ENCODE data around the gene ZDHHC24.

GRCh38 chr11:66523611-66524010 is 22.2 kb downstream of the ZDHHC24 start:
- TF ChIP-seq EZH2 (IDR thresholded peaks at IDR 0.05) (no peak), CTCF (IDR thresholded peaks at IDR 0.05 in 2 of 3, conservative IDR thresholded peaks at IDR 0.05 in 1 of 3; ENCODE audit: borderline replicate concordance in 1 of 3, insufficient read depth in 1 of 3, low read depth in 2 of 3, low read length in 2 of 3) (no peak), ZNF274 (IDR thresholded peaks at IDR 0.05; ENCODE audit: low read depth, low read length) (no peak), POLR2AphosphoS5 (IDR thresholded peaks at IDR 0.05; ENCODE audit: low read depth, low read length) (no peak), POLR2A (IDR thresholded peaks at IDR 0.05; ENCODE audit: borderline replicate concordance, extremely low read depth, insufficient read depth, insufficient read length) (no peak), EZH2phosphoT487 (IDR thresholded peaks at IDR 0.05; ENCODE audit: borderline replicate concordance) (no peak), MAX (IDR thresholded peaks at IDR 0.05) (no peak), JUND (IDR thresholded peaks at IDR 0.05) (no peak)

All from HCT116 (cell line).